ENCODE results near the gene ITGA6.

- TF ChIP-seq CTCF (IDR thresholded peaks at IDR 0.05) (no peak), POLR2AphosphoS5 (IDR thresholded peaks at IDR 0.05; ENCODE audit: low read depth, low read length) (no peak)
Observed at GRCh38 chr2:172398440-172398839, 28.9 kb upstream of the ITGA6 start.
